ENCODE measurements around the gene GRID2. TPM values are rescaled to one million over a fixed set of nuclear protein-coding genes. Genes with fewer than 3 reads are reported as not detected.

Gene GRID2
- total RNA-seq, 1 donor from 2014 or later: 33.8 TPM

- FAIRE-seq (no peak), DNase-seq (ENCODE audit: low spot score in 2 of 2) (no peak)
These were observed 854.2 kb downstream of the GRID2 start for GRCh38 chr4:93157986-93158385.

- no peak for FAIRE-seq
These were observed 864.3 kb downstream of the GRID2 start for GRCh38 chr4:93168053-93168452.

GRCh38 chr4:93169966-93170365 lies 866.2 kb downstream of the GRID2 start:
- no peak for DNase-seq (ENCODE audit: low spot score in 2 of 2)
- no peak for FAIRE-seq

More at GRCh38 chr4:93168053-93168452, 864.3 kb downstream of the GRID2 start:
- DNase-seq (ENCODE audit: low spot score in 2 of 2): no peak

- no peak for DNase-seq (ENCODE audit: low spot score in 2 of 2)
- FAIRE-seq: no peak
These were observed 870.8 kb downstream of the GRID2 start for GRCh38 chr4:93174598-93174997.

GRCh38 chr4:93178279-93178678 lies 874.5 kb downstream of the GRID2 start:
- no peak for DNase-seq (ENCODE audit: low spot score in 2 of 2)
- no peak for FAIRE-seq

- DNase-seq (ENCODE audit: low spot score in 2 of 2) (no peak), FAIRE-seq (no peak)
These were observed 875.3 kb downstream of the GRID2 start for GRCh38 chr4:93179044-93179443.

GRCh38 chr4:93182722-93183121 lies 879.0 kb downstream of the GRID2 start:
- no peak for DNase-seq (ENCODE audit: low spot score in 2 of 2)
- no peak for FAIRE-seq

- DNase-seq (ENCODE audit: low spot score in 2 of 2): no peak
These were observed 879.8 kb downstream of the GRID2 start for GRCh38 chr4:93183576-93183975.

GRCh38 chr4:93184053-93184452 lies 880.3 kb downstream of the GRID2 start:
- no peak for FAIRE-seq

More at GRCh38 chr4:93183576-93183975, 879.8 kb downstream of the GRID2 start:
- FAIRE-seq: no peak

GRCh38 chr4:93186846-93187245 lies 883.1 kb downstream of the GRID2 start:
- DNase-seq (ENCODE audit: low spot score in 2 of 2): no peak

More at GRCh38 chr4:93184053-93184452, 880.3 kb downstream of the GRID2 start:
- DNase-seq (ENCODE audit: low spot score in 2 of 2): no peak

GRCh38 chr4:93187466-93187865 lies 883.7 kb downstream of the GRID2 start:
- DNase-seq (ENCODE audit: low spot score in 2 of 2) (no peak), FAIRE-seq (no peak)

More at GRCh38 chr4:93186846-93187245, 883.1 kb downstream of the GRID2 start:
- no peak for FAIRE-seq

GRCh38 chr4:93187892-93188291 lies 884.1 kb downstream of the GRID2 start:
- no peak for FAIRE-seq
- no peak for DNase-seq (ENCODE audit: low spot score in 2 of 2)

- no peak for FAIRE-seq
- DNase-seq (ENCODE audit: low spot score in 2 of 2): peak in 1 of 2 donors; percentile 8
These were observed 895.7 kb downstream of the GRID2 start for GRCh38 chr4:93199492-93199891.

GRCh38 chr4:93201471-93202096 lies 897.8 kb downstream of the GRID2 start:
- DNase-seq (ENCODE audit: low spot score in 2 of 2): no peak
- FAIRE-seq: no peak

- FAIRE-seq: no peak
- no peak for DNase-seq (ENCODE audit: low spot score in 2 of 2)
These were observed 899.9 kb downstream of the GRID2 start for GRCh38 chr4:93203708-93204107.

- DNase-seq (ENCODE audit: low spot score in 2 of 2) (no peak), FAIRE-seq (no peak)
These were observed 908.5 kb downstream of the GRID2 start for GRCh38 chr4:93212250-93212649.

- DNase-seq (ENCODE audit: low spot score in 2 of 2): no peak
- no peak for FAIRE-seq
These were observed 912.9 kb downstream of the GRID2 start for GRCh38 chr4:93216646-93217045.

- DNase-seq (ENCODE audit: low spot score in 2 of 2): no peak
- FAIRE-seq: no peak
These were observed 913.7 kb downstream of the GRID2 start for GRCh38 chr4:93217431-93217830.

GRCh38 chr4:93221771-93222170 lies 918.0 kb downstream of the GRID2 start:
- FAIRE-seq (no peak), DNase-seq (ENCODE audit: low spot score in 2 of 2) (no peak)

- no peak for FAIRE-seq
These were observed 924.3 kb downstream of the GRID2 start for GRCh38 chr4:93228021-93228420.

GRCh38 chr4:93232883-93233282 lies 929.1 kb downstream of the GRID2 start:
- DNase-seq (ENCODE audit: low spot score in 2 of 2): no peak

More at GRCh38 chr4:93228021-93228420, 924.3 kb downstream of the GRID2 start:
- DNase-seq (ENCODE audit: low spot score in 2 of 2): no peak

GRCh38 chr4:93237521-93237920 lies 933.8 kb downstream of the GRID2 start:
- no peak for DNase-seq (ENCODE audit: low spot score in 2 of 2)
- FAIRE-seq: no peak

More at GRCh38 chr4:93232883-93233282, 929.1 kb downstream of the GRID2 start:
- no peak for FAIRE-seq

Data from frontal cortex (tissue), 4 donors.